Non-pigmented ciliary epithelial cell (primary cell): ENCODE results near the gene TMA16.
A peak's percentile ranks its signal among the peaks of the same experiment; 100 is the strongest.
"Not testable (repeated sequence)": the region's sequence is repeated elsewhere in the genome, so short reads cannot be mapped to it uniquely, and the experiment has no call there.

Source experiments
- DNase-seq: peaks from one replicate; pipeline ENCODE4 v3.0.0-alpha.2; 2010; ENCODE audit warnings: low read depth

TMA16 gene

GRCh38 chr4:163494360-163495241, at the start of gene TMA16:
TSS of gene TMA16 (plus strand) at chr4:163494690. CDS start at chr4:163494802, 112 bp downstream.
- DNase-seq, result peak; percentile 74

- not testable (repeated sequence) for DNase-seq
These were observed 47.5 kb upstream of the TMA16 start for GRCh38 chr4:163447023-163447422.

GRCh38 chr4:163447481-163447880, 47.0 kb upstream of the TMA16 start:
- no peak for DNase-seq

- DNase-seq, result peak; percentile 15
These were observed 45.8 kb upstream of the TMA16 start for GRCh38 chr4:163448540-163449203.

GRCh38 chr4:163462556-163462955, 31.9 kb upstream of the TMA16 start:
- DNase-seq, result no peak

- no peak for DNase-seq
These were observed 27.3 kb upstream of the TMA16 start for GRCh38 chr4:163467082-163467770.

GRCh38 chr4:163470391-163470790, 24.1 kb upstream of the TMA16 start:
- DNase-seq, result no peak

GRCh38 chr4:163473130-163473529, 21.4 kb upstream of the TMA16 start:
- no peak for DNase-seq

- no peak for DNase-seq
These were observed 20.9 kb upstream of the TMA16 start, which contains the start of gene TKTL2 for GRCh38 chr4:163473576-163473975. TSS of gene TKTL2 (minus strand) at chr4:163473754. CDS start at chr4:163473734, 20 bp downstream.

GRCh38 chr4:163474027-163474426, 20.5 kb upstream of the TMA16 start:
- DNase-seq, result no peak

GRCh38 chr4:163476761-163477438, 17.6 kb upstream of the TMA16 start:
- no peak for DNase-seq

- no peak for DNase-seq
These were observed 12.3 kb upstream of the TMA16 start for GRCh38 chr4:163482190-163482589.

- peak; percentile 17 for DNase-seq
These were observed 9.6 kb upstream of the TMA16 start for GRCh38 chr4:163484906-163485305.

GRCh38 chr4:163485589-163485988, 8.9 kb upstream of the TMA16 start:
- no peak for DNase-seq

GRCh38 chr4:163486321-163486720, 8.2 kb upstream of the TMA16 start:
- no peak for DNase-seq

- no peak for DNase-seq
These were observed 4.6 kb upstream of the TMA16 start for GRCh38 chr4:163489929-163490328.

- DNase-seq, result no peak
These were observed 1.5 kb upstream of the TMA16 start for GRCh38 chr4:163492951-163493504.

- no peak for DNase-seq
These were observed 689 bp upstream of the TMA16 start for GRCh38 chr4:163493643-163494359.

GRCh38 chr4:163495900-163496299, 1.4 kb downstream of the TMA16 start:
- DNase-seq, result no peak

GRCh38 chr4:163500586-163500985, 6.1 kb downstream of the TMA16 start:
- DNase-seq, result no peak

- peak; percentile 17 for DNase-seq
These were observed 10.9 kb downstream of the TMA16 start for GRCh38 chr4:163505374-163505773.
